HG02870 (cell line): ENCODE measurements around the gene EXOC6B.
"Not testable (repeated sequence)": the region's sequence is repeated elsewhere in the genome, so short reads cannot be mapped to it uniquely, and the experiment has no call there.

ENCODE experiments used
- ATAC-seq: cut with Tn5 transposase; IDR thresholded peaks from one replicate; pipeline ENCODE4 v1.9.1; 2021; ENCODE audit warnings: mild to moderate bottlenecking, moderate library complexity; ENCODE audit not compliant: unreplicated experiment

EXOC6B gene

DNA sequence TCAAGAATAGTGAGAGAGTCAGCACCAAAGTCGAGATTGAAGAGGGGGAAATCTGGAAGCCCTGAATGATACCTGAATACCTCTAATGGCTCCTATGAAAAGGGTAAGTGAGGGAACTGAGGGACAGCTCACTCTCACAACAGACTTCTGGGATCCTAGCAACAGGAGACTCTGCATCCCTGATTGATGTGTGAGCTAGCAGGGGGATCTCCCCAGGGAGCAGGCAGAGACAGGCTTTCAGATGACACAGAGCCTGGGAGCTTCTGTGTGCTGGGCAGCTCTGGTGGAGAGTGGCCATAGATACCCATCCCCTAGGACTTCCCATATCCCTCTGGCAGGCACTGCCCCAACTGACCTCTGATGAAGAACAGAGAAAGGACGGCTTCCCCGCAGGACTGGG, 206.2 kb downstream of the EXOC6B start:
- ATAC-seq: no peak

DNA sequence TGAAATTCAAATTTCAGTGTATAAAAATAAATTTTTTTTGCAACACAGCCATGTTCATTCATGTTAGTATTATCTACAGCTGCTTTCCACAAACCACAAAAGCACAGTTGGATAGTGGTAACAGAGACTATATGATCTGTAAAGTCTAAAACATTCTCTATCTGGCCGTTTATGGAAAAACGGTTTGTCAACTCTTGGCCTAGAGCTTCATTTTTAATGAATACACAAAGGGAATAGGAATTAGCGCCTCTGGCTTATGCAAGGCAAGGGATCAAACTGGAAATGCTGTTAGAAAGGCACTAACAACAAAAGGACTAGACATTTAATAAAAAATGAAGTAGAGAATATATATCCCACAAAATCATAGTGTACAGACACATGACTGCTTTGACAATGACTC, 211.9 kb downstream of the EXOC6B start:
- no peak for ATAC-seq

- no peak for ATAC-seq
Measured at GRCh38 chr2:72612614-72613160, 213.1 kb downstream of the EXOC6B start.

DNA sequence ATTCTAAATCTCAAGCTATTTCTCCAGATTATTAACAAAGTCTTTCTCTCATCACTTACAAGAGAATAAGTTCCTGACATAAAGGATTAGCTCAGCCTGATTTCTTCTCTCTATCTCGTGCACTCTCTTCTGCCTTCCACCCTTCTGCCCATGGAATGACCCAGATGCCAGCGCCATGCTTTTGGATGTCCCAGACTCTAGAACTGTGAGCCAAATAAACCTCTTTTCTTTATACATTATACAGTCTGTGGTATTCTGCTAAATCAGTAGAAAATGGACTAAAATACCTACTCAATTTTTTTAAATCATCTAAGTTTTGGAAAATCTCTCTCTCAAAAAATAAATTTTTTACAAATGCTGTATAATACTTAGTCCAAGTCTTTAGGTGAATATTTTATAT, 218.6 kb downstream of the EXOC6B start:
- no peak for ATAC-seq

DNA sequence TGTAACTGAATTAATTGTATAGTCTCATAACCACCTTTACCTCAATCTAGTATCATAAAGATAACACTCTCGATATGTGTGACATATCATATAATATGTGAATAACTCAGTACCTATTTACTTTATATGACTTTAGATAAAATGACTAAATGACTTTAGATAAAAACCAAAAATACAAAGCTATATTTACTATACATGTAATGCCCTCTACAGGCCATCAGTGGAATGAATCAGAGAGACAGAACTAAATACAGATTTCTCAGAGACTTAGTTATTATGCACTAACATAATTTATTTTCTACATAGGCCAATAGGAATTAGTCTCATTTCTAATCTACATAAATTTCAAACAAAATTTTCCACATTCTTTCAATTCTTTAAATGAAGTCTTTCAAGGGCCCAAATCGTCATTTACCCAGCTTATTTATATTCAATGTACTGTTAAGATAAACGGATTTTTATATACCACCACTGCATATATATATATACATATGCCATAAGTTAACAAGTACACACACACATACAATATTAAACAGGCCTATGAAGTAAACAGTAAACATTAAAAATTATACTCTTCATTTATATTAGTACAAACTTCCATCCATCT, 219.9 kb downstream of the EXOC6B start:
- no peak for ATAC-seq

DNA sequence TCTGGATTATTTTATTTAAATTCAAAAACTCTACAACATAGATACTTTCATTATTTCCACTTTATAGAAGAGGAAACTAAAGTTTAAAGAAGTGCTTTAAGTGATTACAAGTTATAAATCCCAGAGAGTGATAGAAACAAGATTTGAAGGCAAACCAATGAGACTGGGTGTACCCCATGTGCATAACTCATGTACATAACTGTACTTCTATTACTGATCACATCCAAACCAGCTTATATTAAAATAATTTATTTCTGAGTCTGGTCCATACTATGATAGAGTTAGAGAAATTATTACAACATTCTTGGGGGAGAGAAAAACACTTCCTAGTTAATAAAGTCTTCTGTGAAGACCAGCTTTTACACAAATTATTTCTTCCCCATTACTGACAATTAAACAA, 221.4 kb downstream of the EXOC6B start:
- no peak for ATAC-seq

DNA sequence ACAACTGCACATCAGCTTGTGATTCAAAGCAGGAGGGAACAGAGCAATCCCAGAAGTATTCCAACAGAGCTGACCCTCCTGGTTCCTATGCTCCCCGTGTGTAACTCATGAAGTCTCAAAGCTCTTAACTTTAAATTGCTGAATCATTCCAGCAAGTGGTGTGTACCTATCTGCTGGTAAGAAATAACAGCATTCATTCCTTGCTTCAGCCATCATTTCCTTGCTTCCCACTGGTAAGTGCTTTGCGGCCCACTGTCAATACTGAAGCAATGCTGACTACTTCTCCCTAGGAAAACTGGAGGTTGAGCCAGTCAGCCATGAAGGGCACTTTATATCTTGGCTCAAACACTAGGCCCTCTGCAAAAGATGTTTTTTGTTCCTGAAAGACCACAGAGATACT, 222.4 kb downstream of the EXOC6B start:
- ATAC-seq: no peak

DNA sequence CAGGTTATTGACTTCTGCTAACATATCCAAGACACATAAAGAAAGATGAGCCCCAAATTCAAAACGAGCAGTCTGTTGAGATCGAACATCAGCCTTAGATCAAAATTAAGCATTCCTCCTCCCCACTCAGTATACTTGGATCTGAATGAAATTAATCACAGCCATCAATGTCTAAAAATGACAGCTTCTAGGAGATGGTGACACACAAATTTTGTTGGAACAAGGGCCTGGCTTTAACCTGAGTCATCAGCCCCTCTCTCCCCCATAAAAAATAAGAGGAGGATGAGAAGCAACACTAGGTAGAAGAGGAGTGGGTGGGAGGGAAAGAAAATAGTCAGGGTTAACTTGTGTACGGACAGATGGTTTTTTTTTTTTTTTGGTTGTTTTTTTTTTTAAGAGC, 223.1 kb downstream of the EXOC6B start:
- no peak for ATAC-seq

GRCh38 chr2:72602095-72602494, 223.7 kb downstream of the EXOC6B start:
- ATAC-seq: no peak

DNA sequence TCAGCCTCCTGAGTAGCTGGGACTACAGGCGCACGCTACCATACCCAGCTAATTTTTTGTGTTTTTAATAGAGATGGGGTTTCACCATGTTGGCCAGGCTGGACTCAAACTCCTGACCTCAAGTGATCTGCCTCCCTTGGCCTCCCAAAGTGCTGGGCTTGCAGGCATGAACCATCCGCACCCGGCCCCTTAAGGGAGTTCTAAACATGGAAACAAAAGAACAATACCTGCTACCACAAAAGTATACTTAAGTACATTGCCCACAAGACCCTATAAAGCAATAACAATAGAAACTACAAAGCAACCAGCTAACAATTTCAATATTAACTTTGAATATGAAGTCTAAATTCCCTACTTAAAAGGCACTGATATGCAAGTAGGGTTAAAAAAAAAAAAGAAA, 242.0 kb downstream of the EXOC6B start:
- not testable (repeated sequence) for ATAC-seq

- ATAC-seq: no peak
Measured at GRCh38 chr2:72583376-72583775, 242.5 kb downstream of the EXOC6B start.

DNA sequence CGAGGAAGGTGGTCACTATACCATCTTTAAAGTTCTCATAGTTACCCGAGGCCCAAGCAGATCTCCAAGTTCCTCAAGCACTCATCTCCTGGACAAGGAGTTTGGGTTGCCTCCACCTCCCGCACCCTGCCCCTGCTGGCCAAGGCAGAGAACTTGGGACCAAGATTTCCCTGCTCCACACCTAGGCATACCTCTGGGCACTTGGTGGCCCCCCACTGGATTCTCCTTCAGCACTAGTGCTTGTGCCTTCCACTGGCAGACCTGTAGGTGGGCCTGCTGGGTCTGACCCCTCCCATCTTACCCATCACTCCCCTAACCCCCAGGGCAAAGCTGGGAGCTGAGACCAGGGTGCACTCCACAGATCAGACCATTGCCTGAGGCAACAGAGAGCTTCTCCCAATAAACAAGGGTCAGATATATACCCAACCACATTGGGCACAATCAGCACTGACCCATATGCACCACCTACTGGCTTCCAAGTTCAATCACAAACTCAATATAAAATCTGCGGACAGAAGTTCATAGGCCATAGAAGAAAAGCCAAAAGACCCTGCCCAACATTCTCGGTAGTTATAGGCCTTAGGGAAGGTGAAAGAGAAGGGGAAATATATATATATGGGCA, 244.2 kb downstream of the EXOC6B start:
- no peak for ATAC-seq

GRCh38 chr2:72579591-72580180, 246.1 kb downstream of the EXOC6B start:
- ATAC-seq: no peak

GRCh38 chr2:72576861-72577260, 249.0 kb downstream of the EXOC6B start:
- no peak for ATAC-seq

- no peak for ATAC-seq
Measured at GRCh38 chr2:72576459-72576858, 249.4 kb downstream of the EXOC6B start.

DNA sequence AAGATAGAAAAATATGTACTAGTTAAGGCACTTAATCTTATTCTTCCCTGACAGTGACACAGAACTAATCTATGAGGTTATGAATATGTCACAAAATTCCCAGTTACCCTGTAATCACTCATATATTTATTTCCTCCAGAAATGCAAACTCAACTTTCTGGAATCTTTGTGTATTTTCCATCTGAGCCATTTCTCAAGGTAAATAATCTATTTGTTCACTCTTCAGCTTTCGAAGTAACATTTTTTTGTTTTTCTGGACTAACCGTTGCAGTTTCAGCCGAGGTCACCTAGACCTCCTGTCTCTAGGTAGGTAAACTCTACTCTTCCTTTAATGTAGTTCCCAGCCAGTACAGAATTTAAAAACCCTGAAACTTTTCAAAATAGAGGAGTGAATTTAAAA, 250.9 kb downstream of the EXOC6B start:
- no peak for ATAC-seq

DNA sequence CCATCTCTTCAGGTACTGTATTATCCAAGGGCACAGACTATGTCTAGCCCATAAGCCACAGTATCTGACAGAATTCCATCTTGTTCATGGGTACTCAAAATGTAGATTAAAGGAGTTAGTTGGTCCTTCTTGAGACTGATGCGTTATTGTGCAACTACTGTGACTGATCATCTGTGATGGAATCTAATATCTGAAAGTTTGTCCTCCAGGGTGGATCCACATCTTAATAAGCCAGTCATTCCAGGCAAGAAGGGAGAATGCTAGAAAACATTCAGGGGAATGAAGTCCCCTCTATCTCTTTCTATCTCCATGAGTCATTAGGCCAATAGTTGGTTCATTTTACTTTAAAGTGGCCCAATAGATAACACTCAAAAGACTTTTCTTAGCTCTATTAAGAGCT, 252.6 kb downstream of the EXOC6B start:
- ATAC-seq: no peak

- ATAC-seq: no peak
Measured at GRCh38 chr2:72572501-72572900, 253.3 kb downstream of the EXOC6B start.

DNA sequence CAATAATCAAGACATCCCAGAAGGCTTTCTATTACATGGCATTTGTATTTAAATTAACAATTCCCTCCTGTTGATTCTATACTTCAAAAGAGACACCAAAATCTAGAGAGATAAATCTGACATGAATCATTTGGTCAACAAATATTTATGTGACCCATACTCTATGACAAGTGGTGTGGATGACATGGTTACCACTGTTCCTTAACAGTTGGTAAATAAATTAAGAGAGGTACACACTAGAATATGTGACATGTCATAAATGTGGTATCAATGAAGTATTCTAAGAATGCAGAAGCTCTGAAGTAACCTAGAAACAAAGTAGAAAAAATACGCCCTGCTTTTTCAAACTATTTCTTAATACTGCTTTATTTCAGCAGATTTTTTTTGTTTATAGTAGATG, 255.4 kb downstream of the EXOC6B start:
- no peak for ATAC-seq

DNA sequence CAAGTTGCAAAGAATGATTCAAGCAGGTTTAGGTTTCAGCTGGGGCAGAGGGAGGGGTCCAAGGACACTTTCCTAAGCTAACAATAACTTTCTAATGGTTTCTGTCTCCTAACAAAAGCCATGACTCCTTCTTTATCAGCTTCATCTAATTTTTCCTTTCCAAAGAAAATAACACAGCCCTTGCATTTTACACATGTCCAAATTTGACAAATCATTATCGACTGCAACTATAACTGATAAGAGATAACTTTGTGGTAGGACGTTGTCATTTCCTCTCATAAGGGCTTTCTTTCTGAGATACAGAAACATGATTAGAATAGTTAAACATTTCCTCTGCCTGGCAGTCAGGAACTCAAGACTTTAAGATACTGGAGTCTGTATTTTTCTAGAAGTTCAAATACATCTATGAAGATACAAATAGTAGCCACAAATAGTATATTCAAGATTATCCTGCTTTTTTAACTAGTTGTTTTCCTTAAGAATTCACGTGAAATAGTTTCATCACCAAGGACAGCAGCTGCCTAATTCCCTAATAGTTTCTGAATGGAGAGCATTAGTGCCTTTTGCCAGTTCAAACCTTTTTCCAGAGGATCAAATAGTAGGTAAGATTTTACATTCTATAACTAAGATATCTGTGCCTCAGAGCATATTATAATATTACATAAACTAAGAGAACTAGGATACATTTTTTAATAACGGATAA, 263.2 kb downstream of the EXOC6B start:
- no peak for ATAC-seq

DNA sequence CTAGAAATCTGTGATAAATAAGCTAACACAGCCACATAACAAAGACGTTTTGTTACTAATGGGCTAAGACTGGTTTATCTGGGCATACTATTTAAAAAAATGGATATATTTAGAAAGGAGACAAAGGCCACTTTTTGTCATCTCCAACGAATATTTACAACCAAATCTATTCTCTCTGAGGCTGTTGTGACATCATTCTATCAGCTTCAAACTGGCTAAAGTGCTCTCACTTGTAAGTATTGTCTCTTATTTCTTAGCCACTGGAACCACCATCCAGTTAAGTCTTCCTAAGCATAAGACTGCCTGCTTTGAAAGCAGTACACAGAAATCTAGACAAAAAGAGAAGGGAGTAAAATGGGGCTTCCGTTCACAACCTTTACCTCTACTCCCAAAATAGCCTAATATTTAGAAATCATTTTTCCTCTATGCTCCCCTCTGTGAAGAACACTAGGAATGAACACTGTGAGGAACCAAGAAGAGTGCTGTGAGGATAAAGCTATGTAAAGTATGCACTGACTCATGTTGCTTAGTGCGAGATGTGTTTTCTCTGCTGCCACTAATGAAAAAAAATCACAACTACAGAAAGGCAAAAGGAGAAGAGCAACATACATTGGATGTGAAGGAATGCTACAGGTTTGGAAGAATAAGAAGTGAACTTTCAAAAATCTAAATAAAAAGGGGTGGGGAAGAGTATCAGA, 264.1 kb downstream of the EXOC6B start:
- no peak for ATAC-seq
